Hepatocyte (in vitro differentiated cells): ENCODE data around the gene AMPH.

Source experiments
- EZH2 ChIP-seq: fragments of 200-600 bp; sonication (generic); IDR thresholded peaks from 2 replicates; pipeline ENCODE4 v1.6.1; 2016; ENCODE audit warnings: antibody characterized with exemption, mild to moderate bottlenecking, borderline replicate concordance
- TF ChIP-seq, protein P1 (sequence below): fragments of 200-600 bp; sonication (generic); IDR thresholded peaks from 2 replicates; pipeline ENCODE4 v1.5.1; 2016; ENCODE audit warnings: antibody characterized with exemption, mild to moderate bottlenecking; ENCODE audit not compliant: poor library complexity

- no peak for TF ChIP-seq EZH2
- TF ChIP-seq, protein P1, sequence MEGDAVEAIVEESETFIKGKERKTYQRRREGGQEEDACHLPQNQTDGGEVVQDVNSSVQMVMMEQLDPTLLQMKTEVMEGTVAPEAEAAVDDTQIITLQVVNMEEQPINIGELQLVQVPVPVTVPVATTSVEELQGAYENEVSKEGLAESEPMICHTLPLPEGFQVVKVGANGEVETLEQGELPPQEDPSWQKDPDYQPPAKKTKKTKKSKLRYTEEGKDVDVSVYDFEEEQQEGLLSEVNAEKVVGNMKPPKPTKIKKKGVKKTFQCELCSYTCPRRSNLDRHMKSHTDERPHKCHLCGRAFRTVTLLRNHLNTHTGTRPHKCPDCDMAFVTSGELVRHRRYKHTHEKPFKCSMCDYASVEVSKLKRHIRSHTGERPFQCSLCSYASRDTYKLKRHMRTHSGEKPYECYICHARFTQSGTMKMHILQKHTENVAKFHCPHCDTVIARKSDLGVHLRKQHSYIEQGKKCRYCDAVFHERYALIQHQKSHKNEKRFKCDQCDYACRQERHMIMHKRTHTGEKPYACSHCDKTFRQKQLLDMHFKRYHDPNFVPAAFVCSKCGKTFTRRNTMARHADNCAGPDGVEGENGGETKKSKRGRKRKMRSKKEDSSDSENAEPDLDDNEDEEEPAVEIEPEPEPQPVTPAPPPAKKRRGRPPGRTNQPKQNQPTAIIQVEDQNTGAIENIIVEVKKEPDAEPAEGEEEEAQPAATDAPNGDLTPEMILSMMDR: no peak
Observed at GRCh38 chr7:38394660-38395059, 236.5 kb downstream of the AMPH start.
